Measurements from ENCODE around the gene GRK7.

Gene GRK7

GRCh38 chr3:141735176-141735575 lies 28.0 kb upstream of the GRK7 start:
- Histone ChIP-seq H3K36me3 (ENCODE audit: control insufficient read depth in 2 of 2, insufficient read depth in 2 of 2, low read length in 2 of 2) (no peaks in the 10 kb centered on the region), H3K9ac (ENCODE audit: low read depth in 1 of 2, low read length in 2 of 2) (no peak overlapping the region), H3K27ac (ENCODE audit: low read depth in 2 of 2, low read length in 2 of 2) (no peak overlapping the region), H3K4me1 (ENCODE audit: control insufficient read depth in 2 of 2, insufficient read depth in 2 of 2, low read length in 2 of 2) (peaks cover 7% of the 10 kb centered on the region in 2 donors), H3K4me3 (ENCODE audit: low read length in 2 of 2) (no peak overlapping the region), H3K27me3 (ENCODE audit: control insufficient read depth in 2 of 2, insufficient read depth in 2 of 2, low read length in 2 of 2) (no peaks in the 10 kb centered on the region), H3K9me3 (ENCODE audit: control insufficient read depth in 2 of 2, low read length in 2 of 2) (no peaks in the 10 kb centered on the region)

- Histone ChIP-seq H3K9me3 (ENCODE audit: control insufficient read depth in 2 of 2, low read length in 2 of 2) (no peaks in the 10 kb centered on the region), H3K27ac (ENCODE audit: low read depth in 2 of 2, low read length in 2 of 2) (no peak overlapping the region), H3K36me3 (ENCODE audit: control insufficient read depth in 2 of 2, insufficient read depth in 2 of 2, low read length in 2 of 2) (no peaks in the 10 kb centered on the region), H3K4me1 (ENCODE audit: control insufficient read depth in 2 of 2, insufficient read depth in 2 of 2, low read length in 2 of 2) (peaks cover 11 to 12% of the 10 kb centered on the region in 2 donors), H3K9ac (ENCODE audit: low read depth in 1 of 2, low read length in 2 of 2) (no peak overlapping the region), H3K4me3 (ENCODE audit: low read length in 2 of 2) (no peak overlapping the region), H3K27me3 (ENCODE audit: control insufficient read depth in 2 of 2, insufficient read depth in 2 of 2, low read length in 2 of 2) (no peaks in the 10 kb centered on the region)
Observed at GRCh38 chr3:141735770-141736465, 27.3 kb upstream of the GRK7 start.

GRCh38 chr3:141737093-141737492 lies 26.1 kb upstream of the GRK7 start:
- H3K27me3 ChIP-seq (ENCODE audit: control insufficient read depth in 2 of 2, insufficient read depth in 2 of 2, low read length in 2 of 2) = no peaks in the 10 kb centered on the region
- H3K9me3 ChIP-seq (ENCODE audit: control insufficient read depth in 2 of 2, low read length in 2 of 2) = no peaks in the 10 kb centered on the region
- no peak overlapping the region for H3K27ac ChIP-seq (ENCODE audit: low read depth in 2 of 2, low read length in 2 of 2)
- H3K4me1 ChIP-seq (ENCODE audit: control insufficient read depth in 2 of 2, insufficient read depth in 2 of 2, low read length in 2 of 2) = peaks cover 13 to 15% of the 10 kb centered on the region in 2 donors
- H3K4me3 ChIP-seq (ENCODE audit: low read length in 2 of 2) = no peak overlapping the region
- no peak overlapping the region for H3K9ac ChIP-seq (ENCODE audit: low read depth in 1 of 2, low read length in 2 of 2)
- no peaks in the 10 kb centered on the region for H3K36me3 ChIP-seq (ENCODE audit: control insufficient read depth in 2 of 2, insufficient read depth in 2 of 2, low read length in 2 of 2)

- peaks cover 13 to 15% of the 10 kb centered on the region in 2 donors for H3K4me1 ChIP-seq (ENCODE audit: control insufficient read depth in 2 of 2, insufficient read depth in 2 of 2, low read length in 2 of 2)
- H3K9me3 ChIP-seq (ENCODE audit: control insufficient read depth in 2 of 2, low read length in 2 of 2) = no peaks in the 10 kb centered on the region
- peak overlapping the region; percentile 48 to 73 for H3K9ac ChIP-seq (ENCODE audit: low read depth in 1 of 2, low read length in 2 of 2)
- peaks cover 0 to 3% of the 10 kb centered on the region in 2 donors for H3K36me3 ChIP-seq (ENCODE audit: control insufficient read depth in 2 of 2, insufficient read depth in 2 of 2, low read length in 2 of 2)
- H3K27ac ChIP-seq (ENCODE audit: low read depth in 2 of 2, low read length in 2 of 2) = peak overlapping the region; percentile 75 to 84
- no peaks in the 10 kb centered on the region for H3K27me3 ChIP-seq (ENCODE audit: control insufficient read depth in 2 of 2, insufficient read depth in 2 of 2, low read length in 2 of 2)
- H3K4me3 ChIP-seq (ENCODE audit: low read length in 2 of 2) = peak overlapping the region; percentile 52 to 78
Observed at GRCh38 chr3:141737678-141738021, 25.6 kb upstream of the GRK7 start.

GRCh38 chr3:141738022-141738890 lies 25.0 kb upstream of the GRK7 start, which contains the start of gene RNF7:
Gene RNF7 (plus strand): TSS chr3:141738298. CDS start chr3:141738342, 44 bp downstream.
- Histone ChIP-seq H3K27ac (ENCODE audit: low read depth in 2 of 2, low read length in 2 of 2) (peak within 1 kb of the TSS; percentile 94 to 98), H3K4me3 (ENCODE audit: low read length in 2 of 2) (peak within 1 kb of the TSS; percentile 84 to 91), H3K9ac (ENCODE audit: low read depth in 1 of 2, low read length in 2 of 2) (peak within 1 kb of the TSS; percentile 90 to 96), H3K4me1 (ENCODE audit: control insufficient read depth in 2 of 2, insufficient read depth in 2 of 2, low read length in 2 of 2) (peaks cover 13 to 15% of the 10 kb centered on the region in 2 donors), H3K9me3 (ENCODE audit: control insufficient read depth in 2 of 2, low read length in 2 of 2) (no peaks in the 10 kb centered on the region), H3K27me3 (ENCODE audit: control insufficient read depth in 2 of 2, insufficient read depth in 2 of 2, low read length in 2 of 2) (no peaks in the 10 kb centered on the region), H3K36me3 (ENCODE audit: control insufficient read depth in 2 of 2, insufficient read depth in 2 of 2, low read length in 2 of 2) (peaks cover 3 to 4% of the 10 kb centered on the region in 2 donors)

- peak overlapping the region; percentile 94 to 98 for H3K27ac ChIP-seq (ENCODE audit: low read depth in 2 of 2, low read length in 2 of 2)
- peaks cover 3 to 4% of the 10 kb centered on the region in 2 donors for H3K36me3 ChIP-seq (ENCODE audit: control insufficient read depth in 2 of 2, insufficient read depth in 2 of 2, low read length in 2 of 2)
- peaks cover 13 to 15% of the 10 kb centered on the region in 2 donors for H3K4me1 ChIP-seq (ENCODE audit: control insufficient read depth in 2 of 2, insufficient read depth in 2 of 2, low read length in 2 of 2)
- H3K9ac ChIP-seq (ENCODE audit: low read depth in 1 of 2, low read length in 2 of 2) = peak overlapping the region; percentile 90 to 96
- H3K4me3 ChIP-seq (ENCODE audit: low read length in 2 of 2) = peak overlapping the region; percentile 84 to 91
- no peaks in the 10 kb centered on the region for H3K27me3 ChIP-seq (ENCODE audit: control insufficient read depth in 2 of 2, insufficient read depth in 2 of 2, low read length in 2 of 2)
- no peaks in the 10 kb centered on the region for H3K9me3 ChIP-seq (ENCODE audit: control insufficient read depth in 2 of 2, low read length in 2 of 2)
Observed at GRCh38 chr3:141738891-141739363, 24.3 kb upstream of the GRK7 start.

- peak overlapping the region; percentile 90 to 96 for H3K9ac ChIP-seq (ENCODE audit: low read depth in 1 of 2, low read length in 2 of 2)
- peaks cover 13 to 15% of the 10 kb centered on the region in 2 donors for H3K4me1 ChIP-seq (ENCODE audit: control insufficient read depth in 2 of 2, insufficient read depth in 2 of 2, low read length in 2 of 2)
- H3K27me3 ChIP-seq (ENCODE audit: control insufficient read depth in 2 of 2, insufficient read depth in 2 of 2, low read length in 2 of 2) = no peaks in the 10 kb centered on the region
- H3K9me3 ChIP-seq (ENCODE audit: control insufficient read depth in 2 of 2, low read length in 2 of 2) = no peaks in the 10 kb centered on the region
- peak overlapping the region; percentile 84 to 91 for H3K4me3 ChIP-seq (ENCODE audit: low read length in 2 of 2)
- peaks cover 3 to 10% of the 10 kb centered on the region in 2 donors for H3K36me3 ChIP-seq (ENCODE audit: control insufficient read depth in 2 of 2, insufficient read depth in 2 of 2, low read length in 2 of 2)
- peak overlapping the region; percentile 94 to 98 for H3K27ac ChIP-seq (ENCODE audit: low read depth in 2 of 2, low read length in 2 of 2)
Observed at GRCh38 chr3:141739731-141740130, 23.5 kb upstream of the GRK7 start.

GRCh38 chr3:141740349-141740748 lies 22.9 kb upstream of the GRK7 start:
- peaks cover 13 to 15% of the 10 kb centered on the region in 2 donors for H3K4me1 ChIP-seq (ENCODE audit: control insufficient read depth in 2 of 2, insufficient read depth in 2 of 2, low read length in 2 of 2)
- peak overlapping the region; percentile 90 to 96 for H3K9ac ChIP-seq (ENCODE audit: low read depth in 1 of 2, low read length in 2 of 2)
- no peaks in the 10 kb centered on the region for H3K9me3 ChIP-seq (ENCODE audit: control insufficient read depth in 2 of 2, low read length in 2 of 2)
- peak overlapping the region; percentile 94 to 98 for H3K27ac ChIP-seq (ENCODE audit: low read depth in 2 of 2, low read length in 2 of 2)
- H3K27me3 ChIP-seq (ENCODE audit: control insufficient read depth in 2 of 2, insufficient read depth in 2 of 2, low read length in 2 of 2) = no peaks in the 10 kb centered on the region
- H3K36me3 ChIP-seq (ENCODE audit: control insufficient read depth in 2 of 2, insufficient read depth in 2 of 2, low read length in 2 of 2) = peaks cover 7 to 16% of the 10 kb centered on the region in 2 donors
- H3K4me3 ChIP-seq (ENCODE audit: low read length in 2 of 2) = peak overlapping the region; percentile 84 to 91

- Histone ChIP-seq H3K4me3 (ENCODE audit: low read length in 2 of 2) (no peak overlapping the region), H3K9ac (ENCODE audit: low read depth in 1 of 2, low read length in 2 of 2) (no peak overlapping the region), H3K4me1 (ENCODE audit: control insufficient read depth in 2 of 2, insufficient read depth in 2 of 2, low read length in 2 of 2) (peaks cover 13 to 15% of the 10 kb centered on the region in 2 donors), H3K36me3 (ENCODE audit: control insufficient read depth in 2 of 2, insufficient read depth in 2 of 2, low read length in 2 of 2) (peaks cover 28 to 36% of the 10 kb centered on the region in 2 donors), H3K9me3 (ENCODE audit: control insufficient read depth in 2 of 2, low read length in 2 of 2) (no peaks in the 10 kb centered on the region), H3K27ac (ENCODE audit: low read depth in 2 of 2, low read length in 2 of 2) (no peak overlapping the region), H3K27me3 (ENCODE audit: control insufficient read depth in 2 of 2, insufficient read depth in 2 of 2, low read length in 2 of 2) (no peaks in the 10 kb centered on the region)
Observed at GRCh38 chr3:141743305-141743704, 19.9 kb upstream of the GRK7 start.

- Histone ChIP-seq H3K27ac (ENCODE audit: low read depth in 2 of 2, low read length in 2 of 2) (no peak overlapping the region), H3K27me3 (ENCODE audit: control insufficient read depth in 2 of 2, insufficient read depth in 2 of 2, low read length in 2 of 2) (no peaks in the 10 kb centered on the region), H3K36me3 (ENCODE audit: control insufficient read depth in 2 of 2, insufficient read depth in 2 of 2, low read length in 2 of 2) (peaks cover 33 to 50% of the 10 kb centered on the region in 2 donors), H3K9me3 (ENCODE audit: control insufficient read depth in 2 of 2, low read length in 2 of 2) (no peaks in the 10 kb centered on the region), H3K4me1 (ENCODE audit: control insufficient read depth in 2 of 2, insufficient read depth in 2 of 2, low read length in 2 of 2) (no peaks in the 10 kb centered on the region), H3K9ac (ENCODE audit: low read depth in 1 of 2, low read length in 2 of 2) (no peak overlapping the region), H3K4me3 (ENCODE audit: low read length in 2 of 2) (no peak overlapping the region)
Observed at GRCh38 chr3:141746962-141747361, 16.2 kb upstream of the GRK7 start.

Measured in mucosa of rectum (tissue), 2 donors.